ENCODE results near the gene PRKCE.

Gene PRKCE

GRCh38 chr2:45820048-45820447 lies 168.6 kb downstream of the PRKCE start:
- no peak overlapping the region for H3K4me3 ChIP-seq (ENCODE audit: low read length)
- H3K9ac ChIP-seq (ENCODE audit: low read depth, low read length), result no peak overlapping the region
- peaks cover under 1% of the 10 kb centered on the region; the same call in 1 of the 2 replicates for H3K4me1 ChIP-seq (ENCODE audit: insufficient read depth, low read length)
- WGBS, result 96% methylated on average over 7 of the region's 7 CpGs
- H3K27me3 ChIP-seq (ENCODE audit: insufficient read depth, low read length), result no peaks in the 10 kb centered on the region
- H3K27ac ChIP-seq (ENCODE audit: low read depth, low read length), result no peak overlapping the region
- no peaks in the 10 kb centered on the region for H3K36me3 ChIP-seq (ENCODE audit: insufficient read depth, low read length)
- H3K9me3 ChIP-seq (ENCODE audit: insufficient read depth, low read depth, low read length), result no peaks in the 10 kb centered on the region

- no peak overlapping the region for H3K9ac ChIP-seq (ENCODE audit: low read depth, low read length)
- H3K27ac ChIP-seq (ENCODE audit: low read depth, low read length), result no peak overlapping the region
- WGBS, result 93% methylated on average over 9 of the region's 9 CpGs
- H3K9me3 ChIP-seq (ENCODE audit: insufficient read depth, low read depth, low read length), result no peaks in the 10 kb centered on the region
- H3K36me3 ChIP-seq (ENCODE audit: insufficient read depth, low read length), result no peaks in the 10 kb centered on the region
- H3K4me3 ChIP-seq (ENCODE audit: low read length), result no peak overlapping the region
- H3K27me3 ChIP-seq (ENCODE audit: insufficient read depth, low read length), result no peaks in the 10 kb centered on the region
- H3K4me1 ChIP-seq (ENCODE audit: insufficient read depth, low read length), result no peaks in the 10 kb centered on the region; the same call in 1 of the 2 replicates
Observed at GRCh38 chr2:45821558-45822271, 170.2 kb downstream of the PRKCE start.

- Histone ChIP-seq H3K27me3 (ENCODE audit: insufficient read depth, low read length) (no peaks in the 10 kb centered on the region), H3K9ac (ENCODE audit: low read depth, low read length) (no peak overlapping the region), H3K9me3 (ENCODE audit: insufficient read depth, low read depth, low read length) (no peaks in the 10 kb centered on the region), H3K27ac (ENCODE audit: low read depth, low read length) (no peak overlapping the region), H3K36me3 (ENCODE audit: insufficient read depth, low read length) (no peaks in the 10 kb centered on the region), H3K4me3 (ENCODE audit: low read length) (no peak overlapping the region), H3K4me1 (ENCODE audit: insufficient read depth, low read length) (no peaks in the 10 kb centered on the region; the same call in 1 of the 2 replicates)
- 83% methylated on average over 5 of the region's 5 CpGs for WGBS
Observed at GRCh38 chr2:45822272-45822630, 170.8 kb downstream of the PRKCE start.

GRCh38 chr2:45823723-45824206 lies 172.3 kb downstream of the PRKCE start:
- Histone ChIP-seq H3K36me3 (ENCODE audit: insufficient read depth, low read length) (no peaks in the 10 kb centered on the region), H3K27ac (ENCODE audit: low read depth, low read length) (no peak overlapping the region), H3K27me3 (ENCODE audit: insufficient read depth, low read length) (no peaks in the 10 kb centered on the region), H3K9ac (ENCODE audit: low read depth, low read length) (no peak overlapping the region), H3K9me3 (ENCODE audit: insufficient read depth, low read depth, low read length) (no peaks in the 10 kb centered on the region), H3K4me3 (ENCODE audit: low read length) (no peak overlapping the region), H3K4me1 (ENCODE audit: insufficient read depth, low read length) (no peaks in the 10 kb centered on the region; the same call in 1 of the 2 replicates)
- 95% methylated on average over 4 of the region's 4 CpGs for WGBS

- Histone ChIP-seq H3K9me3 (ENCODE audit: insufficient read depth, low read depth, low read length) (peaks cover 5% of the 10 kb centered on the region; the same call in 1 of the 2 replicates), H3K4me3 (ENCODE audit: low read length) (no peak overlapping the region), H3K36me3 (ENCODE audit: insufficient read depth, low read length) (no peaks in the 10 kb centered on the region), H3K27me3 (ENCODE audit: insufficient read depth, low read length) (no peaks in the 10 kb centered on the region), H3K9ac (ENCODE audit: low read depth, low read length) (no peak overlapping the region), H3K4me1 (ENCODE audit: insufficient read depth, low read length) (no peaks in the 10 kb centered on the region; the same call in 1 of the 2 replicates), H3K27ac (ENCODE audit: low read depth, low read length) (no peak overlapping the region)
- WGBS, result 92% methylated on average over 6 of the region's 6 CpGs
Observed at GRCh38 chr2:45825001-45825651, 173.7 kb downstream of the PRKCE start.

GRCh38 chr2:45826460-45826859 lies 175.0 kb downstream of the PRKCE start:
- no peaks in the 10 kb centered on the region for H3K27me3 ChIP-seq (ENCODE audit: insufficient read depth, low read length)
- H3K9me3 ChIP-seq (ENCODE audit: insufficient read depth, low read depth, low read length), result peaks cover 15% of the 10 kb centered on the region; the same call in 1 of the 2 replicates
- H3K4me1 ChIP-seq (ENCODE audit: insufficient read depth, low read length), result no peaks in the 10 kb centered on the region; the same call in 1 of the 2 replicates
- WGBS, result 93% methylated on average over 6 of the region's 6 CpGs
- H3K27ac ChIP-seq (ENCODE audit: low read depth, low read length), result no peak overlapping the region
- H3K9ac ChIP-seq (ENCODE audit: low read depth, low read length), result no peak overlapping the region
- no peak overlapping the region for H3K4me3 ChIP-seq (ENCODE audit: low read length)
- no peaks in the 10 kb centered on the region for H3K36me3 ChIP-seq (ENCODE audit: insufficient read depth, low read length)

- Histone ChIP-seq H3K4me1 (ENCODE audit: insufficient read depth, low read length) (no peaks in the 10 kb centered on the region; the same call in 1 of the 2 replicates), H3K4me3 (ENCODE audit: low read length) (no peak overlapping the region)
- WGBS, result 91% methylated on average over 9 of the region's 10 CpGs
Observed at GRCh38 chr2:45826884-45827635, 175.6 kb downstream of the PRKCE start.

GRCh38 chr2:45830322-45830721 lies 178.8 kb downstream of the PRKCE start:
- Histone ChIP-seq H3K9ac (ENCODE audit: low read depth, low read length) (no peak overlapping the region), H3K27me3 (ENCODE audit: insufficient read depth, low read length) (no peaks in the 10 kb centered on the region), H3K36me3 (ENCODE audit: insufficient read depth, low read length) (no peaks in the 10 kb centered on the region), H3K4me3 (ENCODE audit: low read length) (no peak overlapping the region), H3K9me3 (ENCODE audit: insufficient read depth, low read depth, low read length) (peaks cover 15% of the 10 kb centered on the region; the same call in 1 of the 2 replicates), H3K4me1 (ENCODE audit: insufficient read depth, low read length) (no peaks in the 10 kb centered on the region), H3K27ac (ENCODE audit: low read depth, low read length) (no peak overlapping the region)

More at GRCh38 chr2:45826884-45827635, 175.6 kb downstream of the PRKCE start:
- Histone ChIP-seq H3K9ac (ENCODE audit: low read depth, low read length) (no peak overlapping the region), H3K36me3 (ENCODE audit: insufficient read depth, low read length) (no peaks in the 10 kb centered on the region), H3K9me3 (ENCODE audit: insufficient read depth, low read depth, low read length) (peaks cover 15% of the 10 kb centered on the region; the same call in 1 of the 2 replicates), H3K27ac (ENCODE audit: low read depth, low read length) (no peak overlapping the region), H3K27me3 (ENCODE audit: insufficient read depth, low read length) (no peaks in the 10 kb centered on the region)

GRCh38 chr2:45833301-45833967 lies 182.0 kb downstream of the PRKCE start:
- Histone ChIP-seq H3K9me3 (ENCODE audit: insufficient read depth, low read depth, low read length) (peaks cover 15% of the 10 kb centered on the region; the same call in 1 of the 2 replicates), H3K9ac (ENCODE audit: low read depth, low read length) (no peak overlapping the region), H3K27me3 (ENCODE audit: insufficient read depth, low read length) (no peaks in the 10 kb centered on the region), H3K4me1 (ENCODE audit: insufficient read depth, low read length) (peaks cover 10% of the 10 kb centered on the region), H3K27ac (ENCODE audit: low read depth, low read length) (no peak overlapping the region), H3K36me3 (ENCODE audit: insufficient read depth, low read length) (no peaks in the 10 kb centered on the region), H3K4me3 (ENCODE audit: low read length) (no peak overlapping the region)
- WGBS, result 97% methylated on average over 2 of the region's 3 CpGs

GRCh38 chr2:45833968-45834344 lies 182.5 kb downstream of the PRKCE start:
- H3K4me1 ChIP-seq (ENCODE audit: insufficient read depth, low read length), result peaks cover 10% of the 10 kb centered on the region
- peaks cover 15% of the 10 kb centered on the region; the same call in 1 of the 2 replicates for H3K9me3 ChIP-seq (ENCODE audit: insufficient read depth, low read depth, low read length)
- no peak overlapping the region for H3K4me3 ChIP-seq (ENCODE audit: low read length)
- no peaks in the 10 kb centered on the region for H3K27me3 ChIP-seq (ENCODE audit: insufficient read depth, low read length)
- H3K9ac ChIP-seq (ENCODE audit: low read depth, low read length), result no peak overlapping the region
- H3K27ac ChIP-seq (ENCODE audit: low read depth, low read length), result no peak overlapping the region
- WGBS, result 85% methylated on average over 3 of the region's 3 CpGs
- H3K36me3 ChIP-seq (ENCODE audit: insufficient read depth, low read length), result no peaks in the 10 kb centered on the region

Measured in HUES64 (cell line).